Retinal pigment epithelial cell (primary cell): Measurements from ENCODE around the gene UTS2R.

Experiments used
- DNase-seq: peaks from one replicate; pipeline ENCODE4 v3.0.0-alpha.2; 2010; ENCODE audit warnings: low read depth
- H3K4me3 ChIP-seq: 2 replicates; pipeline ENCODE4 v1.5.1; 2011; ENCODE audit warnings: mild to moderate bottlenecking, low read length, control low read depth, moderate library complexity
- TF ChIP-seq, protein P1 (sequence below): conservative IDR thresholded peaks from 2 replicates; pipeline ENCODE4 v1.5.1; 2011; ENCODE audit warnings: low read depth, low read length, control low read depth, inconsistent platforms

The UTS2R gene

DNA sequence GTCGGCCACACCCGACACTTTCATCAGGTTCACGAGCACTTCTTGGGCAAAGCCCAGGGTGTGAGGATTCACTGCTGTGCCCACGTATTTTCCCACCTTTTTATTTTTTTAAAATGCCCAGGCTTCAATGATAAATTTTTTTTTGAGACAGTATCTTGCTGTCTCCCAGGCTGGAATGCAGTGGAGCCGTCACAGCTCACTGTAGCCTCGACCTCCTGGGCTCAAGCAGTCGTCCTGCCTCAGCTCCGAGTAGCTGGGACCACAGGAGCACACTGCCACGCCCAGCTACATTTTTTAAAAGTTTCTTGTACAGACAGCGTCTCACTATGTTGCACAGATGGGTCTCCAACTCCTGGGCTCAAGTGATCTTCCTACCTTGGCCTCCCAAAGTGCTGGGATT lies 17.8 kb downstream of the UTS2R start:
- TF ChIP-seq, protein P1, sequence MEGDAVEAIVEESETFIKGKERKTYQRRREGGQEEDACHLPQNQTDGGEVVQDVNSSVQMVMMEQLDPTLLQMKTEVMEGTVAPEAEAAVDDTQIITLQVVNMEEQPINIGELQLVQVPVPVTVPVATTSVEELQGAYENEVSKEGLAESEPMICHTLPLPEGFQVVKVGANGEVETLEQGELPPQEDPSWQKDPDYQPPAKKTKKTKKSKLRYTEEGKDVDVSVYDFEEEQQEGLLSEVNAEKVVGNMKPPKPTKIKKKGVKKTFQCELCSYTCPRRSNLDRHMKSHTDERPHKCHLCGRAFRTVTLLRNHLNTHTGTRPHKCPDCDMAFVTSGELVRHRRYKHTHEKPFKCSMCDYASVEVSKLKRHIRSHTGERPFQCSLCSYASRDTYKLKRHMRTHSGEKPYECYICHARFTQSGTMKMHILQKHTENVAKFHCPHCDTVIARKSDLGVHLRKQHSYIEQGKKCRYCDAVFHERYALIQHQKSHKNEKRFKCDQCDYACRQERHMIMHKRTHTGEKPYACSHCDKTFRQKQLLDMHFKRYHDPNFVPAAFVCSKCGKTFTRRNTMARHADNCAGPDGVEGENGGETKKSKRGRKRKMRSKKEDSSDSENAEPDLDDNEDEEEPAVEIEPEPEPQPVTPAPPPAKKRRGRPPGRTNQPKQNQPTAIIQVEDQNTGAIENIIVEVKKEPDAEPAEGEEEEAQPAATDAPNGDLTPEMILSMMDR = no peak
- no peak overlapping the region for H3K4me3 ChIP-seq
- DNase-seq = no peak

DNA sequence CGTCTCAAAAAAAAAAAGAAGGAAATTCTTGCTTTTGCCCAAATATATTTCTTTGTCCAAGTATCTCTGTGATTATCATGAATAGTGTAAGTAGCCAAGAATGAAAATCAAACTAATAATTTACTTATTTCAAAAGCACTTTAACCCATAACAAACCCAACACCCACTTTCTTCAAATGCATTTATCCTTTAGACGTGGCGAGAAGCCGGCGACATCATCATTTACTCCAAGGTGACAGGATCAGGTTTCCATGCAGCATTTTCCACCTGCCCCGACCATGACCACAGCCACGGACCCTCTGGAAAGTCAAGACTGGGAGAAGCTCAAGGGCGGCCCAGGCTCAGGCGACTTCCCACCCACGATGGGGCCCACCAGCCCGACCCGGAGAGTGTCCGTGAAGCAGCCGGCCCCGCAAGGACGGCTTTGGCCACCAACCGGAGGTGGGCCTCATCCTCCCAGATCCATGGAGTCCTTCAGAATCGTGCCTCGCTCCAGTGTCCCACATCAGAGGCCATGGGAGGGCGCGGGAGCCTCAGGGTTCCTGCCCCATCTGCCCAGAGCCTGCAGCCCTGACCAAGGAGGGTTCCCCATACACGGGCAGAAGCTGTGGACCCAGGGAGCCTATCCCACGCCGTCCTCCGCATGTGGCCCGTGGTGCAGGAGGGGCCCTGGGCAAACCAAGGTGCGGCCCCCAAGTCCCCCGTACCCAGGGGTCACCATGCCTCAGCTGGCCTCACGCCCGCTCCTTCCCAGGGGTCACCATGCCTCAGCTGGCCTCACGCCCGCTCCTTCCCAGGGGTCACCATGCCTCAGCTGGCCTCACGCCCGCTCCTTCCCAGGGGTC lies 18.7 kb downstream of the UTS2R start:
- no peak for DNase-seq
- H3K4me3 ChIP-seq = no peak overlapping the region
- TF ChIP-seq, protein P1 = no peak

DNA sequence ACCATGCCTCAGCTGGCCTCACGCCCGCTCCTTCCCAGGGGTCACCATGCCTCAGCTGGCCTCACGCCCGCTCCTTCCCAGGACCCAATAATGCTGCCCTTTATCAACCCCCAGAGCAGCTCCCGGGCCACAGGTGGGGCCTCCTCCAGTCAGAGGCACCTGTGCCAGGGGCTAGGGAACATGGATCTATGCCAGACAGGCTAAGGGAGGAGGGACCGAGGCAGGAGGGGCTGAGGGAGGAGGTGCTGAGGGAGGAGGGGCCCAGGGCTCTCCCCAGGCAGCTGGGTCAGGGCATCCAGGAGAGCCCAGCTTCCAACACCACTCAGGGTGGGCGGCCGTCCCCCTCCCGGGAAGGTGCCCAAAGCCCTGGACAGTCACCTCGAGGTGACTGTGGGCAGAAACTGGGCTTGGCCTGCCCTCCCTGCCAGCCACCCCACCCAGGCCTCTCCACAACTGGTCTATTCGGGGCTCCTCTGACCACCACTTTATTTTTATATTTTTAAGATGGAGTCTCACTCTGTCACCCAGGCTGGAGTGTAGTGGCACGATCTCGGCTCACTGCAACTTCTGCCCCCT lies 19.4 kb downstream of the UTS2R start:
- no peak for DNase-seq
- TF ChIP-seq, protein P1 = no peak
- H3K4me3 ChIP-seq = no peak overlapping the region

DNA sequence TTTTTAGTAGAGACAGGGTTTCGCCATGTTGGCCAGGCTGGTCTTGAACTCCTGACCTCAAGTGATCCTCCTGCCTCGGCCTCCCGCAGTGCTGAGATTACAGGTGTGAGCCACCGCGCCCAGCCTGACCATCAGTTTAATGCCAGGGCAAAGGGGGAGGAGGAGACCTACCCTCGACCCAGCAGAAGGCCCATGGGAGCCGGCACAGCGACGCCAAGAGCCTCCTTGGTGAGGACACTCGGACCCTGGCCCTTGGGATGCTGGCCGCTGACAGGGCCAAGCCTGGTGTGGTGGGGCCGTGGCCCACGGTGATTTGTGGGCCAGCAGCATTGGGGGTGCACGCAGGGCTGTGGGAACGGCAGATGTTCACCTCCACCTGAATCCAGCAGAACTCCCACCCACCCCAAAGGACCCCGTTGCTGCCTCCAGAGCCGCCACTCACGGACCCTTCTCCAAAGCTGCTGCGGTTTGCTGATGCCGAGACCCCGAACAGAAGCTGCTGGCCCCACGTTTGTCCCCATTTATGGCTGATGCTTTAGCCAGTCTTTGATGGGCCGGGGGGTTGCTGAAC lies 20.0 kb downstream of the UTS2R start:
- TF ChIP-seq, protein P1 = no peak
- no peak for DNase-seq
- no peak overlapping the region for H3K4me3 ChIP-seq

DNA sequence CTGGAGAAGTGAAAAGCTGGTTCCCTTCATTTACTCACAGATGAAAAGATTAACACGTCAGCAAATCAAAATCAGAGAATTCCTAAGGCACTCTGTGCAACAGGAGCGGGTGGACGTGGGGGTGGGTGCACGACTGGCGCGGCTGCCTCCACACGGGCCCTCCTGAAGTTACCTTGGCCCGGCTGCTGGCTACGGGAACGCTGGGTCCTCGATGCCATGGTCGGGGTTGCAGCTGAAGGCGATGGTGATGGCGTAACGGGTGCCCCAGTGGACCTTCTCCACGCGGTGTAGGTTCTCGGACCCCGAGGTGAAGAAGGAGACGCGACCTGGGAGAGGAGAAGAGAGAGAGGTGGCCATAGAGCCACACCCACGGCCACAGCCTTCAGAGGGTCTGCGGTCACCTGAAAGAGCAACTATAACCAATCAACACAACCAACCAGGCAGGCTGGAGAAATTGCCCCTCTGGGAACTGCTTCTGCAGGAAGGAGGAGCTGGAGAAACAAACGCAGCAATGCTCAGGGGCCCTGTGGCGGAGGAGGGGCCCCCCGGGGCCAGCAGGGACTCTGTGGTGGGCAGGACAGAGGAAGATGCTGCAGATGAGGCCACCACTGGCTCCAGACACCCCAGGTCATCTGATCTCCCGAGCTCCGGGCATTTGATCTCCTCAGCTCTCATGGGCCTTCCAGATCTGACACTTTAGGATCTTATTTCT lies 20.8 kb downstream of the UTS2R start:
- H3K4me3 ChIP-seq = no peak overlapping the region
- TF ChIP-seq, protein P1 = no peak
- no peak for DNase-seq

DNA sequence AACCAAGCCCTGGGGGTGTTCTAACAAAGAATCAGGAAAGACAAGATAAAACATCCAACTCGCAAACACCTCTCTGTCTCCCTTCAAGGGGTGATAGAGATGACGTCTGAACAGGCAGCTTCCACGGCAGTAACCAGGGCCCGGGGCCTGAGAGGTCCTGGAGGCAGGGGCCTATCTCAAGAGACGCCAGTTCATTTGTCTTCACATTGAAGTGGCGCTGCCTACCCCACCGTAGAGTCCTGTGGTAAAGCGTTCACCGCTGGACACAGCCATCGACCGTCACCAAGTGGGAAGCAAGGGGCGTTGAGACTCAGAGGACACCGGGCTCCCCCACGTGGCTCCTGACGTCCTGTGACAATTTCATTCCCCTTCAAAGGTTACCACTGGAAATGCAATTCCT lies 21.4 kb downstream of the UTS2R start:
- DNase-seq = no peak
- TF ChIP-seq, protein P1 = no peak
- H3K4me3 ChIP-seq = no peak overlapping the region
